ENCODE data around the gene GPN1.

DNA sequence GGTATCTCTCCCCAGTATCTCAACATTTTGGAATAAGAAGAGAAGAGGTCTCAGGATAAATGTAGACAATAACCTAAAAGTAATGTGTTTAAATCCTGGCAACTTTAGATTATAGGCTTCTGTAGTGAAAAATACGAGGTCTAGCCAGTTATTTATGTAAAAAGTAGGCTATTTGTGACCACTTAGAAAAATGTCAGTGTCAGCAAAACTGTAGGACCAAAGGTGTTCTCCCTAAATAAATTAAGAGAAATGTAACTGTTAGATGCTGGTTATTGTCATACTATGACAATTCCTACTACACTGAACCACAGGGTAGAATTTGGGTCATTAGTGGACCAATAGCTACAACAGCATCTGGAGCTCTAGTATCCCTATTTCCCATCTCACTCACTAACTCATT, 32.5 kb downstream of the GPN1 start:
- TF ChIP-seq POLR2A (IDR thresholded peaks at IDR 0.05): no peak
- TF ChIP-seq, protein P1, sequence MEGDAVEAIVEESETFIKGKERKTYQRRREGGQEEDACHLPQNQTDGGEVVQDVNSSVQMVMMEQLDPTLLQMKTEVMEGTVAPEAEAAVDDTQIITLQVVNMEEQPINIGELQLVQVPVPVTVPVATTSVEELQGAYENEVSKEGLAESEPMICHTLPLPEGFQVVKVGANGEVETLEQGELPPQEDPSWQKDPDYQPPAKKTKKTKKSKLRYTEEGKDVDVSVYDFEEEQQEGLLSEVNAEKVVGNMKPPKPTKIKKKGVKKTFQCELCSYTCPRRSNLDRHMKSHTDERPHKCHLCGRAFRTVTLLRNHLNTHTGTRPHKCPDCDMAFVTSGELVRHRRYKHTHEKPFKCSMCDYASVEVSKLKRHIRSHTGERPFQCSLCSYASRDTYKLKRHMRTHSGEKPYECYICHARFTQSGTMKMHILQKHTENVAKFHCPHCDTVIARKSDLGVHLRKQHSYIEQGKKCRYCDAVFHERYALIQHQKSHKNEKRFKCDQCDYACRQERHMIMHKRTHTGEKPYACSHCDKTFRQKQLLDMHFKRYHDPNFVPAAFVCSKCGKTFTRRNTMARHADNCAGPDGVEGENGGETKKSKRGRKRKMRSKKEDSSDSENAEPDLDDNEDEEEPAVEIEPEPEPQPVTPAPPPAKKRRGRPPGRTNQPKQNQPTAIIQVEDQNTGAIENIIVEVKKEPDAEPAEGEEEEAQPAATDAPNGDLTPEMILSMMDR (IDR thresholded peaks at IDR 0.05 in 8 of 11, conservative IDR thresholded peaks at IDR 0.05 in 3 of 11): no peak

All from spleen (tissue), 7 donors.